ENCODE results near the gene KIF15. TPM values are rescaled to one million over a fixed set of nuclear protein-coding genes. Genes with fewer than 3 reads are reported as not detected.

KIF15 gene
- total and polyA plus RNA-seq, 8 donors = 0.09 to 0.62 (median 0.30) TPM

DNA sequence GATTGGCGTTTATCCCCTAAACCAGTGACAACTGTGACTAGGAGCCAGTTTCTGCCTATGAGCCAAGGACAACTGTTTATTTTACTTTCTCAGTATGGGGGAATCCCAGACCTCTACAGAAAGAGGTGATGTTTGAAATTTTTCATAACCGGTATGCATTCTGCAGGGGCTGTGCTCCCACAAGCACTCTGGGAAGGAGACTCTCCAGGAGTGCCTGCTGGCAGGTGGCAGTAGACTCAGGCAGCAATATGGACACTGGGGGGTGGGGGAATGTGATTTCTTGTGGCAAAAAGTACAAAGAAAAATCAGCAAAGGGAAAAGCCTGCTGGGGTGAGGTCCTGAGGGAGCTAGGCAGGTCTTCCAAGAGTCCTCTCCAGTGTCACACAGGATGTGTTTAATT is 118.7 kb downstream of the KIF15 start:
- Histone ChIP-seq H3K4me3 (no peak overlapping the region), H3K4me1 (no peaks in the 10 kb centered on the region), H3K9me3 (no peaks in the 10 kb centered on the region), H3K27ac (no peak overlapping the region), H3K27me3 (no peaks in the 10 kb centered on the region), H3K36me3 (no peaks in the 10 kb centered on the region)
- DNase-seq = no peak
- TF ChIP-seq, protein P1, sequence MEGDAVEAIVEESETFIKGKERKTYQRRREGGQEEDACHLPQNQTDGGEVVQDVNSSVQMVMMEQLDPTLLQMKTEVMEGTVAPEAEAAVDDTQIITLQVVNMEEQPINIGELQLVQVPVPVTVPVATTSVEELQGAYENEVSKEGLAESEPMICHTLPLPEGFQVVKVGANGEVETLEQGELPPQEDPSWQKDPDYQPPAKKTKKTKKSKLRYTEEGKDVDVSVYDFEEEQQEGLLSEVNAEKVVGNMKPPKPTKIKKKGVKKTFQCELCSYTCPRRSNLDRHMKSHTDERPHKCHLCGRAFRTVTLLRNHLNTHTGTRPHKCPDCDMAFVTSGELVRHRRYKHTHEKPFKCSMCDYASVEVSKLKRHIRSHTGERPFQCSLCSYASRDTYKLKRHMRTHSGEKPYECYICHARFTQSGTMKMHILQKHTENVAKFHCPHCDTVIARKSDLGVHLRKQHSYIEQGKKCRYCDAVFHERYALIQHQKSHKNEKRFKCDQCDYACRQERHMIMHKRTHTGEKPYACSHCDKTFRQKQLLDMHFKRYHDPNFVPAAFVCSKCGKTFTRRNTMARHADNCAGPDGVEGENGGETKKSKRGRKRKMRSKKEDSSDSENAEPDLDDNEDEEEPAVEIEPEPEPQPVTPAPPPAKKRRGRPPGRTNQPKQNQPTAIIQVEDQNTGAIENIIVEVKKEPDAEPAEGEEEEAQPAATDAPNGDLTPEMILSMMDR (IDR thresholded peaks at IDR 0.05) = no peak
- no peak for ATAC-seq
- FAIRE-seq = no peak
- intact Hi-C loops (cut with DNase I) = no loop called here
- 43 to 46% methylated on average over 2 of the region's 2 CpGs for WGBS, 2 donors

DNA sequence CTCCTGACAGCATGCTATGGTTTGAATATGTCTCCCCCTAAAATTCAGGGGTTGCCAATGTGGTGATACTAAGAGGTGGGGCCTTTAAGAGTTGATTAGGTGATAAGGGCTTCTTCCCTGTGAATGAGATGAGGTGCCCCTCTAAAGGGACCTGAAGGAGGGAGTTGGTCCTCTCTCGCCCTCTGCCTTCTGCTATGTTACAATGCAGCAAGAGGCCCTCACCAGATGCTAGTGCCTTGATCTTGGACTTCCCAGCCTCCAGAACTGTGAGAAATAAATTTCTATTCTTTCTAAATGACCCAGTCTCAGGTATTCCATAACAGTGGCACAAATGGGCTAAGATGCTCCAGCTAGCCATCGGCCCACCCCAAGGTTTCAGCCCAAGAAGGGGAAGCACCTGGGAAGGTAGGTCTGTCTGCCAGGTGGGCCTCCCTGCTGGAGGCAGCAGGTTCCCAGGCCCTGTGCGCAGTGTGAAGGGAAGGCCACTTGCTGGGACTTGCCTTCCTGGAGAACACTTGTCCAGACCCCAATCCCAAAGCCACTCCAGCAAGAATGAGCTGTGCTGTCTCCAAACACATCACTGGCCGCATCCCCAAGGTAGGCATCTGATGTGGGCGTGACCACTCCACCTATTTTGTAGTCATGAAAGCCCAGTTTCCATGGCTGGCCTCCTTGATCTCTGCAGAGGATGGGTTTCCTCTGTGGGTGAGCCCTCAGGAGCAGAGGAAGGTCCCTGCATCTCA is 121.8 kb downstream of the KIF15 start:
- intact Hi-C loops (cut with DNase I) = no loop called here
- no peaks in the 10 kb centered on the region for H3K27me3 ChIP-seq
- TF ChIP-seq, protein P1 (IDR thresholded peaks at IDR 0.05) = no peak
- no peak for DNase-seq
- ATAC-seq = no peak
- no peaks in the 10 kb centered on the region for H3K36me3 ChIP-seq
- no peaks in the 10 kb centered on the region for H3K4me1 ChIP-seq
- FAIRE-seq = no peak
- WGBS, 2 donors = 83 to 87% methylated on average over 5 of the region's 5 CpGs
- H3K9me3 ChIP-seq = no peaks in the 10 kb centered on the region
- no peak overlapping the region for H3K4me3 ChIP-seq
- H3K27ac ChIP-seq = no peak overlapping the region

DNA sequence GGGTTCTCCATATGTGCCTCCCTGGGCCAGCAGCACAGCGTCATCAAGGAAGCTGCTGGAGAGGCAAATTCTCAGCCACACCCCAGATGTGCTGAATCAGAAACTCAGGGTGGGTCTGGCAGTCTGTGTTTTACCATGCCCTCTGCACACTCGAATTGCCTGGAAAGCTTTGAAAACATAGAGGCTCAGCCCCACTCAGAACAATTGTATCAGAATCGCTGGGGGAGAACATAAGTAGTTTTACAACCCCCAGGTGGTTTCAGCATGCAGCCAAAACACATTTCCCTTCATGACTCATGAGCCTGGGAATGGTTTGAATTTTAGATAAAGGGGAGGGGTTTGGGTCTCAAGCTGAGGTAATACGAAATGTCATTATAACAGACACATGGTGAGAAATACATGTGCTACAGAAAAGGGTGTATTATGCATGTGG is 122.4 kb downstream of the KIF15 start:
- H3K27ac ChIP-seq = no peak overlapping the region
- intact Hi-C loops (cut with DNase I) = no loop called here
- FAIRE-seq (no peak), ATAC-seq (peak in 2 of 4 donors; percentile 40 to 58), DNase-seq (no peak)
- no peaks in the 10 kb centered on the region for H3K4me1 ChIP-seq
- H3K36me3 ChIP-seq = no peaks in the 10 kb centered on the region
- TF ChIP-seq, protein P1 (IDR thresholded peaks at IDR 0.05) = no peak
- no peak overlapping the region for H3K4me3 ChIP-seq
- H3K9me3 ChIP-seq = no peaks in the 10 kb centered on the region
- H3K27me3 ChIP-seq = no peaks in the 10 kb centered on the region
- WGBS, 2 donors = 40 to 57% methylated on average over 4 of the region's 4 CpGs

DNA sequence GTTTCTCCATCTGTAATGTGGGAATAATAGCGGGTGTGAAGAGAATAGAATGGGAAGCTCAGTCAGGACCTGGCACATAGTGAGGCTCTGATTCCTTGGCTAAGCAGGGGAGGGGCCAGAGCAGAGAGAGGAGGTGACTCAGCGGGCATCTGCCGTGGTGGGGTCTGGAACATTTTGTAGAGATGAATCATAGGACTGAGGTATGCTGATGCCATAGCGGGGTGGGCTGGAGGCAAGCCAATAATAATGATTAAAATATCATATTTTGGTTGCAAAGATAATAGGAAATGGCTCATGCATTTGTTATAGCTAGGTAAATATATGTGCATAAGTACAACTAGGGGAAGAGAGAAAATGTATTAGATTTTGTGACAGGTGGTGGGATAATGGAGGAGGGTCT is 124.0 kb downstream of the KIF15 start:
- Histone ChIP-seq H3K9me3 (no peaks in the 10 kb centered on the region), H3K4me1 (no peaks in the 10 kb centered on the region), H3K4me3 (no peak overlapping the region), H3K27ac (no peak overlapping the region), H3K36me3 (no peaks in the 10 kb centered on the region), H3K27me3 (no peaks in the 10 kb centered on the region)
- ATAC-seq = peak in 2 of 4 donors; percentile 62 to 69
- 51 to 64% methylated on average over 4 of the region's 4 CpGs for WGBS, 2 donors
- TF ChIP-seq, protein P1 (IDR thresholded peaks at IDR 0.05) = no peak
- intact Hi-C loops (cut with DNase I) = no loop called here
- no peak for FAIRE-seq
- DNase-seq = no peak

DNA sequence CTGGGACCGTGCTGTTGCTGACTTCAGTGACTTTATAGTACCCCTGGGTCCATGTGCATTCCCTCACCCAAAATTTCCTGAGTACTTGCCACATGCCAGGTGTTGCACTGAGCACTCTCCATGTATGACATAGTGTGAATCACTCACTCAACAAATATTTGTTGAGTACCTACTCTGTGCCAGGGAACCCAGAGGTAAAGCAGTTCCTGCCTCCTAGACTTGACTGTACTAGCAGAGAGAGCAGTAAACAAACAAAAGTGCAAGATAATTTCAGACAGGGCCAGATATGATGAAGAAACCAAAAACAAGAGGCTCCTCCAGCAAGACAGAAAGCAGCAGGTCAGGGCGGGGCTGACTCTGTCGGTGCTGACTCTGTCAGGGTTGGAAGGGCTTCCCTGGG is 125.0 kb downstream of the KIF15 start:
- no peaks in the 10 kb centered on the region for H3K4me1 ChIP-seq
- DNase-seq (no peak), FAIRE-seq (no peak), ATAC-seq (no peak)
- H3K27ac ChIP-seq = no peak overlapping the region
- H3K27me3 ChIP-seq = no peaks in the 10 kb centered on the region
- no peak overlapping the region for H3K4me3 ChIP-seq
- TF ChIP-seq, protein P1 (IDR thresholded peaks at IDR 0.05) = no peak
- no peaks in the 10 kb centered on the region for H3K36me3 ChIP-seq
- no peaks in the 10 kb centered on the region for H3K9me3 ChIP-seq
- 56 to 67% methylated on average over 3 of the region's 3 CpGs for WGBS, 2 donors
- intact Hi-C loops (cut with DNase I) = no loop called here
